Measurements from ENCODE around the gene NTMT1. TPM values are rescaled to one million over a fixed set of nuclear protein-coding genes. Genes with fewer than 3 reads are reported as not detected.

Gene NTMT1
- polyA plus RNA-seq, 3 donors: 16.0 to 43.9 (median 28.2) TPM

DNA sequence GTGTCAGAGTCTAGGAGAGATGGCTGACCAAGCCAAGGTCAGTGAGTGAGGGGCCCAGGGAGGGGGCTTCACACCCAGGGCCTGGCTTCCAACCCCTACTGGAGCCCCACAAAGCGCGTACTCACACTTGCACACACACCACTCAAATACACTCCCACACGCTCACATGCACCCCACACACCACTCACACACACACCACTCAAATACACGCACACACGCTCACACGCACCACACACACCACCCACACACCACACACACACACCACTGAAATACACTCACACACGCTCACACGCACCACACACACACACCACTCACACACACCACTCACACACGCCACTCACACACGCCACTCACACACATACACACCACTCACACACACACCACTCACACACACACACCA is 21.7 kb downstream of the NTMT1 start:
- H2AFZ ChIP-seq (ENCODE audit: insufficient read depth, low read depth, low read length, poor library complexity, severe bottlenecking): no peak overlapping the region
- H3K4me1 ChIP-seq (ENCODE audit: control insufficient read depth in 1 of 2, insufficient read depth in 2 of 2, low read length in 2 of 2): peaks cover under 1 to 2% of the 10 kb centered on the region in 2 donors
- H3K4me3 ChIP-seq (replicated peaks in 1 of 3; ENCODE audit: low read depth in 2 of 3, low read length in 3 of 3): no peak overlapping the region
- 96% methylated on average over 7 of the region's 10 CpGs for WGBS (ENCODE audit: insufficient coverage)
- H4K20me1 ChIP-seq (ENCODE audit: insufficient read depth, low read length): no peaks in the 10 kb centered on the region
- peaks cover 2 to 15% (median 4%) of the 10 kb centered on the region in 3 donors for H3K27me3 Mint-ChIP-seq (ENCODE audit: low read depth in 3 of 3)
- H3K9me3 ChIP-seq (replicated peaks in 1 of 2; ENCODE audit: control insufficient read depth in 1 of 2, insufficient read depth in 1 of 2, low read length in 2 of 2): no peaks in the 10 kb centered on the region
- H3K36me3 ChIP-seq (replicated peaks in 1 of 2; ENCODE audit: control insufficient read depth in 1 of 2, insufficient read depth in 2 of 2, low read length in 2 of 2): no peaks in the 10 kb centered on the region
- H3K27me3 ChIP-seq (ENCODE audit: control insufficient read depth in 2 of 2, insufficient read depth in 2 of 2, low read length in 2 of 2): no peaks in the 10 kb centered on the region
- H3K36me3 Mint-ChIP-seq: no peaks in the 10 kb centered on the region
- H3K4me1 Mint-ChIP-seq: peaks cover under 1% of the 10 kb centered on the region
- no peak for TF ChIP-seq CTCF (IDR thresholded peaks at IDR 0.05)
- no peak overlapping the region for H3K9ac ChIP-seq (ENCODE audit: insufficient read depth, low read length, poor library complexity, severe bottlenecking)
- no peak overlapping the region for H3K4me3 Mint-ChIP-seq
- no peak overlapping the region for H3K27ac ChIP-seq (ENCODE audit: low read depth in 1 of 2, low read length in 2 of 2)
- H3K9me3 Mint-ChIP-seq: peaks cover 0 to 5% (median 4%) of the 10 kb centered on the region in 7 donors
- intact Hi-C loops (cut with micrococcal nuclease): no loop called here
- H3K27ac Mint-ChIP-seq: no peak overlapping the region
- no peak overlapping the region for H3K4me2 ChIP-seq (replicated peaks; ENCODE audit: extremely low read depth, low read length, poor library complexity, severe bottlenecking)
- no peaks in the 10 kb centered on the region for H3K79me2 ChIP-seq (ENCODE audit: insufficient read depth, low read length)
- DNase-seq: no peak

DNA sequence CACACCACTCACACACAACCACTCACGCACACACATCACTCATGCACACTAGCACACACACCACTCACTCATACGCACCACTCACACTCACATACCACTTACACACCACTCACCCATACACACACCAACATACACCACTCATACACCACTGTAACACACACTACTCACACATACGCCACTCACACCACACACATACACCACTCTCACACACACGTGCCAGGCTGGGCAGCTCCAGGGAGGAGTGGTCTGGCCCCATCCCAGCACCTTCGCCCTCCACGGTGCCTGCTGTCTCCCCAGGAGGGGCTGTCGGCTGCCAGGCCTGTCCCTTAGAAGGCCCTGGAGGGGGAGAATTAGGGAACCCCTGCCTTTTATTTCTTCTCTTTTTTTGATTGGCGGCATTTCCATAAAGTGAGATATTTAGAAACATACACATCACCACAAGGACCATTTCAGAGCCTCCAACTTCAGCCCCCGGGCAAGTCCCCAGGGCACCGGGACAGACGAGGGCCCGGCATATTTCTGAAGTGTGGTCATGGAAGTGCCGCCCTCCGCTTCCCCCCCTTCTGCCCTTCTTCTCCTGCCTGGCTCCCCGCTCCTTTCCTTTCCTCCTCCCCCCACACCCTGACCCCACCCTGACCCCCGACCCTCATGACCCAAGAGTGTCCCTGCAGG is 22.3 kb downstream of the NTMT1 start:
- Histone ChIP-seq H3K4me2 (replicated peaks; ENCODE audit: extremely low read depth, low read length, poor library complexity, severe bottlenecking) (no peak overlapping the region), H3K27ac (ENCODE audit: low read depth in 1 of 2, low read length in 2 of 2) (no peak overlapping the region), H3K36me3 (replicated peaks in 1 of 2; ENCODE audit: control insufficient read depth in 1 of 2, insufficient read depth in 2 of 2, low read length in 2 of 2) (no peaks in the 10 kb centered on the region), H3K27me3 (ENCODE audit: control insufficient read depth in 2 of 2, insufficient read depth in 2 of 2, low read length in 2 of 2) (no peaks in the 10 kb centered on the region), H3K4me3 (replicated peaks in 1 of 3; ENCODE audit: low read depth in 2 of 3, low read length in 3 of 3) (no peak overlapping the region), H3K79me2 (ENCODE audit: insufficient read depth, low read length) (no peaks in the 10 kb centered on the region), H2AFZ (ENCODE audit: insufficient read depth, low read depth, low read length, poor library complexity, severe bottlenecking) (no peak overlapping the region), H3K4me1 (ENCODE audit: control insufficient read depth in 1 of 2, insufficient read depth in 2 of 2, low read length in 2 of 2) (no peaks in the 10 kb centered on the region), H3K9ac (ENCODE audit: insufficient read depth, low read length, poor library complexity, severe bottlenecking) (no peak overlapping the region), H3K9me3 (replicated peaks in 1 of 2; ENCODE audit: control insufficient read depth in 1 of 2, insufficient read depth in 1 of 2, low read length in 2 of 2) (no peaks in the 10 kb centered on the region), H4K20me1 (ENCODE audit: insufficient read depth, low read length) (no peaks in the 10 kb centered on the region)
- 100% methylated on average over 4 of the region's 16 CpGs for WGBS (ENCODE audit: insufficient coverage)
- no peak for DNase-seq
- H3K4me3 Mint-ChIP-seq: no peak overlapping the region
- no peak for TF ChIP-seq CTCF (IDR thresholded peaks at IDR 0.05)
- H3K27ac Mint-ChIP-seq: peak overlapping the region in 1 of 7 donors; percentile 69
- peaks cover 0 to 5% (median 4%) of the 10 kb centered on the region in 7 donors for H3K9me3 Mint-ChIP-seq
- H3K4me1 Mint-ChIP-seq: no peaks in the 10 kb centered on the region
- H3K36me3 Mint-ChIP-seq: no peaks in the 10 kb centered on the region
- H3K27me3 Mint-ChIP-seq (ENCODE audit: low read depth in 3 of 3): peaks cover 2 to 15% (median 9%) of the 10 kb centered on the region in 3 donors
- intact Hi-C loops (cut with micrococcal nuclease): no loop called here
